C4-2B (cell line): ENCODE results near the gene NFIC.

Experiments used
- CTCF ChIP-seq: fragments of 450-650 bp; conservative IDR thresholded peaks from 2 replicates; pipeline ENCODE4 v1.5.1; 2017; ENCODE audit warnings: mild to moderate bottlenecking
- ZFX ChIP-seq: fragments of 450-650 bp; IDR thresholded peaks from 2 replicates; pipeline ENCODE4 v1.6.1; 2017

- TF ChIP-seq CTCF (no peak), ZFX (no peak)
Measured at GRCh38 chr19:3499738-3500428, 133.5 kb downstream of the NFIC start.
